Uterus (tissue), 4 donors: ENCODE results near the gene ATXN2L. TPM values are rescaled to one million over a fixed set of nuclear protein-coding genes. Genes with fewer than 3 reads are reported as not detected.
A peak's percentile ranks its signal among the peaks of the same experiment; 100 is the strongest.

Experiments used
- DNase-seq, 2 donors: peaks; one replicate each; pipeline ENCODE4 v3.0.0-alpha.2; 2019 to 2020
- H3K27ac ChIP-seq, 2 donors: fragments of 200-600 bp; sonication (generic); 1 replicate in 1 of 2; 2 replicates in 1 of 2; pipeline ENCODE4 v1.5.1; 2016 to 2018
- H3K27me3 ChIP-seq, 2 donors: fragments of 200-600 bp; sonication (generic); one replicate each; pipeline ENCODE4 v1.5.1; 2018 to 2019; ENCODE audit warnings: control low read depth in 1 of 2
- H3K36me3 ChIP-seq, 2 donors: fragments of 200-600 bp; sonication (generic); one replicate each; pipeline ENCODE4 v1.5.1; 2019; ENCODE audit warnings: control low read depth in 1 of 2
- H3K4me1 ChIP-seq, 2 donors: fragments of 200-600 bp; sonication (generic); one replicate each; pipeline ENCODE4 v1.5.1; 2018 to 2019; ENCODE audit warnings: control low read depth in 1 of 2
- H3K4me3 ChIP-seq, 2 donors: fragments of 200-600 bp; sonication (generic); 1 replicate in 1 of 2; 2 replicates in 1 of 2; pipeline ENCODE4 v1.5.1; 2018 to 2019; ENCODE audit warnings: mild to moderate bottlenecking in 1 of 2
- H3K9me3 ChIP-seq, 2 donors: fragments of 200-600 bp; sonication (generic); one replicate each; pipeline ENCODE4 v1.5.1; 2019; ENCODE audit warnings: control low read depth in 1 of 2
- CTCF ChIP-seq, 4 experiments: fragments of 200-600 bp in 2 of 4; fragments of 450-650 bp in 2 of 4; sonication (generic) in 2 of 4; IDR thresholded peaks; one replicate each; pipeline ENCODE4 v1.5.1; 2016 to 2019; ENCODE audit warnings: antibody characterized with exemption in 4 of 4, mild to moderate bottlenecking in 2 of 4, moderate library complexity in 1 of 4
- POLR2A ChIP-seq, 2 donors: fragments of 450-650 bp; IDR thresholded peaks; one replicate each; pipeline ENCODE4 v1.6.1; 2016; ENCODE audit warnings: antibody characterized with exemption in 2 of 2, mild to moderate bottlenecking in 1 of 2, moderate library complexity in 1 of 2
- intact Hi-C: fragments of 100-400 bp; cut with DNase I; formaldehyde crosslinking; loops from one replicate; pipeline ENCODE4 v1.15.1; 2023; ENCODE audit warnings: low total_unique reads
- total RNA-seq, 4 donors: library from RNA; depleted of rRNA in 3 of 4; stranded (reverse); fragments of >200 nt in 3 of 4; gene quantifications; one replicate each; pipeline versions ENCODE4 v1.1.0 to v1.2.4, GENCODE V29; 2014 to 2023
- donor health status: DM: yes; HTN: yes; CAD: no.

Gene ATXN2L
- total RNA-seq, 4 donors from 2014 or later = 7.2 to 130 (median 35.0) TPM

- Histone ChIP-seq H3K4me3 (no peak overlapping the region), H3K9me3 (no peaks in the 10 kb centered on the region), H3K4me1 (peaks cover 0 to 10% of the 10 kb centered on the region in 2 donors), H3K27ac (no peak overlapping the region), H3K27me3 (no peaks in the 10 kb centered on the region), H3K36me3 (no peaks in the 10 kb centered on the region)
- intact Hi-C loops = loop anchor here (10.0 kb wide), 1 partner anchor 47 kb away; the partner anchor contains the start of gene RABEP2
- no peak for DNase-seq
- no peak for TF ChIP-seq CTCF (IDR thresholded peaks at IDR 0.05)
- no peak for TF ChIP-seq POLR2A (IDR thresholded peaks at IDR 0.05)
Observed at GRCh38 chr16:28877655-28878000, 54.8 kb downstream of the ATXN2L start.

DNA sequence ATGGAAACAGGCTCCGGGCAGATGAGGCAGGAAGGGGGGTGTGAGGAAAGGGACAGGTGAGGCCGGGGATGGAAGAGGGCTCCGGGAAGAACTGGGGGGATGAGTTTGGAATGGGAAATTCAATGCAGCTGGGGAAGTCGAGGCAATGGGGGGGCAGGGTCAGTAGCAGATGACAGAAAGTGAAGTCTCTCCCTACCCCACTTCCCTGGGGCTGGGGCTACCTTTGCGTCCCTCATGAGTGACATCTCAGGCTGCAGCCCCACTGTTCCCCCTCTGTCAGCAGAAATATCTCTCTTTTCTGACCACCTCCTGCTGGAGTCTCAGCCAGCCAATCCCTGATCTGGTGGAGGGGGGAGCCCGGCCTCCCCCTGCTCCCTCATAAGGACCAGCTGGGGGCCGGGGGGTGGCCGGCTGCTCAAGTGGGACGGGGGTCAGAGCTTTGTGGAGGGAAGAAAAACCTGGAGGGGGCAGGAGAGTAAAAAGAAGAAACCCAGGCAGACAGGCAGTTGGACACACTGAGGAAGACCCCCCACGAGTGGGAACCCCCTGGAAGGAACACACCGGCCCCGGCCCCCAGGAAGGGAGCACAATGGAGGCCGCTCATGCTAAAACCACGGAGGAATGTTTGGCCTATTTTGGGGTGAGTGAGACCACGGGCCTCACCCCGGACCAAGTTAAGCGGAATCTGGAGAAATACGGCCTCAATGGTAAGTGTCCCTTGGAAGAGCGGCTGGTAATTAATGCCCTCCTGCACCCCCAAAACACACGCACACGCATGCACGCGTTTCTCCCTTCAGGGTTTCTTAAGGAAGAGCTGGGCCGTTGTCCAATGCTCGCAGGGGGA is 55.5 kb downstream of the ATXN2L start, which contains the start of gene ATP2A1:
ATP2A1 (plus strand) TSS at position 406 of the 844 bp plus-strand sequence; CDS start at position 590, 184 bp downstream.
- Histone ChIP-seq H3K36me3 (no peaks in the 10 kb centered on the region), H3K9me3 (no peaks in the 10 kb centered on the region), H3K27ac (no peak within 1 kb of the TSS), H3K27me3 (no peaks in the 10 kb centered on the region), H3K4me3 (peak within 1 kb of the TSS; percentile 49 to 65), H3K4me1 (peaks cover 0 to 10% of the 10 kb centered on the region in 2 donors)
- no peak for TF ChIP-seq POLR2A (IDR thresholded peaks at IDR 0.05)
- TF ChIP-seq CTCF (IDR thresholded peaks at IDR 0.05) = no peak
- intact Hi-C loops = loop anchor here (10.0 kb wide), 1 partner anchor 46 kb away; the partner anchor contains the start of gene RABEP2
- no peak for DNase-seq

- H3K4me3 ChIP-seq = peak overlapping the region; percentile 49 to 65
- TF ChIP-seq POLR2A (IDR thresholded peaks at IDR 0.05) (no peak), CTCF (IDR thresholded peaks at IDR 0.05) (no peak)
- no peaks in the 10 kb centered on the region for H3K27me3 ChIP-seq
- peak overlapping the region in 1 of 2 donors; percentile 42 for H3K27ac ChIP-seq
- no peaks in the 10 kb centered on the region for H3K9me3 ChIP-seq
- intact Hi-C loops = loop anchor here (10.0 kb wide), 1 partner anchor 45 kb away; the partner anchor contains the start of gene RABEP2
- no peaks in the 10 kb centered on the region for H3K36me3 ChIP-seq
- no peak for DNase-seq
- peaks cover 0 to 10% of the 10 kb centered on the region in 2 donors for H3K4me1 ChIP-seq
Observed at GRCh38 chr16:28879261-28879840, 56.6 kb downstream of the ATXN2L start.

DNA sequence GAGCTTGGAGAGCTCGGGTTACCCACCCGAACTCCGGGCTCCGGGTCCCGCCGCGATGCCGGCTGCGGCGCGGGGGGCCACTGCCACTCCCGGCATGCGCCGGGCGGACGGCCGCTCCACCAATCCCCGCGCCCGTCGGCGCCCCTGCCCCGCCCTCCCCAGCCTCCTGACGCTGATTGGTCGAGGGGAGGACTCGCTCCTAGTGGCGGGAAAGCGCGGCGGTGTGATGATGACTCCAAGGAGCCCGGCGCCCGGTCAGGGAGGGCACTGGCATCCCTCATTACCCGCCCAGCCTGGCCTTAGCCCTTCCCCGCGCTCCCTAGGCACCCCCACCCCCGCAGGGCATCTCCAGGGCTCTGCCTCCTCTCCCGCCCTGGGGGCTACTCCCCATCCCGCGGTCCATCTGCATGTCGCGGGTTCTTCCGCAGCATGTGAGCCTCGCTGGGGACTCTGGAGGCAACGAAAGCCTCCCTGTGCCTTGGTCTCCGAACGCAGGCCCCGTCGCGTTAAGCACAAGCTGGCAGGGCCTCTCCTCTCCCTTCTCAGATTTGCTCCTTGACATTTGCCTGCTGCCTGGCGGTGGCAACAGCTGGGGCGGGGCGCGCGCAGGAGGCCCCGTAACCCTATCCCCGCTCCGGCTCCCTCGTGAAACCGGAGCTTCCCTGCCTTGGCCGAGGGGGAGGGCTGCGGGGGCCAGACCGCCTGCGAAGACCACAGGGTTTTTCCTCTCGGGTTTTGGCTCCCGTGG is 57.2 kb downstream of the ATXN2L start:
- DNase-seq = peak; percentile 83 to 86
- H3K36me3 ChIP-seq = no peaks in the 10 kb centered on the region
- no peaks in the 10 kb centered on the region for H3K27me3 ChIP-seq
- peak overlapping the region in 1 of 2 donors; percentile 42 for H3K27ac ChIP-seq
- intact Hi-C loops = loop anchor here (10.0 kb wide), 1 partner anchor 45 kb away; the partner anchor contains the start of gene RABEP2
- TF ChIP-seq CTCF (IDR thresholded peaks at IDR 0.05) (peak in 3 of 4 experiments; percentile 18 to 33 (median 19)), POLR2A (IDR thresholded peaks at IDR 0.05) (peak in 1 of 2 donors; percentile 17)
- peaks cover 0 to 10% of the 10 kb centered on the region in 2 donors for H3K4me1 ChIP-seq
- H3K9me3 ChIP-seq = no peaks in the 10 kb centered on the region
- H3K4me3 ChIP-seq = peak overlapping the region; percentile 49 to 65
